RWPE1 (cell line): ENCODE data around the gene RICTOR.

Experiments
- CTCF ChIA-PET: fragments of 350-600 bp; sonication (Branson Sonifier 250); formaldehyde crosslinking; extraction: SDS; loops from one replicate; lab custom pipeline; 2021; lab: Yijun Ruan, JAX
- POLR2A ChIA-PET: fragments of 400-600 bp; formaldehyde crosslinking; extraction: SDS; loops from one replicate; lab custom pipeline; 2020; ENCODE audit warnings: antibody characterized with exemption; ENCODE audit not compliant: low non-redundant PET; lab: Yijun Ruan, JAX
- DNase-seq: peaks from one replicate; pipeline ENCODE4 v3.0.0; 2012; ENCODE audit warnings: low spot score
- H3K27ac ChIP-seq: fragments of 450-650 bp; 2 replicates; pipeline ENCODE4 v1.5.1; 2017
- TF ChIP-seq, protein P1 (sequence below): fragments of 450-650 bp; conservative IDR thresholded peaks from 2 replicates; pipeline ENCODE4 v1.5.1; 2017; ENCODE audit warnings: low read depth, mild to moderate bottlenecking

RICTOR gene

GRCh38 chr5:39062104-39062503 lies 12.1 kb downstream of the RICTOR start:
- TF ChIP-seq, protein P1, sequence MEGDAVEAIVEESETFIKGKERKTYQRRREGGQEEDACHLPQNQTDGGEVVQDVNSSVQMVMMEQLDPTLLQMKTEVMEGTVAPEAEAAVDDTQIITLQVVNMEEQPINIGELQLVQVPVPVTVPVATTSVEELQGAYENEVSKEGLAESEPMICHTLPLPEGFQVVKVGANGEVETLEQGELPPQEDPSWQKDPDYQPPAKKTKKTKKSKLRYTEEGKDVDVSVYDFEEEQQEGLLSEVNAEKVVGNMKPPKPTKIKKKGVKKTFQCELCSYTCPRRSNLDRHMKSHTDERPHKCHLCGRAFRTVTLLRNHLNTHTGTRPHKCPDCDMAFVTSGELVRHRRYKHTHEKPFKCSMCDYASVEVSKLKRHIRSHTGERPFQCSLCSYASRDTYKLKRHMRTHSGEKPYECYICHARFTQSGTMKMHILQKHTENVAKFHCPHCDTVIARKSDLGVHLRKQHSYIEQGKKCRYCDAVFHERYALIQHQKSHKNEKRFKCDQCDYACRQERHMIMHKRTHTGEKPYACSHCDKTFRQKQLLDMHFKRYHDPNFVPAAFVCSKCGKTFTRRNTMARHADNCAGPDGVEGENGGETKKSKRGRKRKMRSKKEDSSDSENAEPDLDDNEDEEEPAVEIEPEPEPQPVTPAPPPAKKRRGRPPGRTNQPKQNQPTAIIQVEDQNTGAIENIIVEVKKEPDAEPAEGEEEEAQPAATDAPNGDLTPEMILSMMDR = no peak
- no peak for DNase-seq
- CTCF ChIA-PET = no interaction called here
- POLR2A ChIA-PET = no interaction called here
- no peak overlapping the region for H3K27ac ChIP-seq

DNA sequence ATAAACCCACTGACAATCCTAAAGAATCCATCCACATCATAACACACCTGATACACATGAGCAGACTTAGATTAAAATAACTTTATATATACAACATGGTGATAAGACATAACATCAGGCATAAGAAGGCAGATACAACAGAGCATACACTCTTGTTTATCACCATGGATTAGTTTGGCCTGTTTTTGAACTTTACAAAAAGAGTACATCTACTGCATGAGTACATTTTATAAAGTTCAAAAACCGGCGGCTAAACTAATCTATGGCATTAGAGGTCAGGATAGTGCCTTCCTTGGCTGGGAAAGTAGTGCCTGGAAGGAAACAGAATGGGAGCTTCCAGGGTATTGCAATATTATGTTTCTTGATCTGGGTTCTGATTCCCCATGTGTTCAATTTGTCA lies 15.1 kb downstream of the RICTOR start:
- ChIA-PET CTCF (no interaction called here), POLR2A (no interaction called here)
- DNase-seq = no peak
- no peak overlapping the region for H3K27ac ChIP-seq
- TF ChIP-seq, protein P1 = no peak

DNA sequence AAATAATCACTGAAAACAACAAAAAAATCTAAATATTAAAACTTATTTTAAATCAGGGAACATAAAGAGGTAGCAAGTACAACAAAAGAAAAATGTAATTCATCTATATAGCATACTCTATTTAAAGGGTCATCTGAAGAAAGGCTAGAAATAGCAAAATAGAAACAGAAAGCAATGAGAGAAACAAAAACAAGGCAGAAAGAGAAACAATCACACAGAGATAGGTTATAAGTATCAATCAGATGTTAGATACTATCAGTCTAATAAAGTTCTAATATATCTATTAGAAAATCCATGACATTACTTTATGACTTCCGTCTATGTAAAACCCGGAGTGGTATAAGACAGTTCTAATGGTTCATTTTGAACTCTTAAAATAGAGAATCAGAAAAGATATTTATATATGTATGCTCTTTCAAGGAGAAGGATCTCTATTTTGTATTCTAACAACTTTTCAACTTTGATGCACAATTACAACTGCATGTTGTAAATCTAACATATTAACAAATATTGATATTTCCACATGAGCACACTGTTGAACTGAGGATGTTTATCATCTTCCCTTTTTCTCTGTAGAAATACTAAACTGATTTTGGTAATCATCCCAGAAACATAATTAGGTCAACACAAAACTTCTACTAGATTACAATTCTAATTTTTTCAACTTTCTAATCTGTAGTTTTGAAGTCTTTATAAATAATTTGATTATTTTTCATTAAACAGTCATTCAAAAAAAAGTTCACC lies 15.8 kb downstream of the RICTOR start:
- DNase-seq = no peak
- H3K27ac ChIP-seq = no peak overlapping the region
- ChIA-PET POLR2A (no interaction called here), CTCF (no interaction called here)
- TF ChIP-seq, protein P1 = no peak

- H3K27ac ChIP-seq = no peak overlapping the region
- no peak for DNase-seq
- ChIA-PET POLR2A (no interaction called here), CTCF (no interaction called here)
- TF ChIP-seq, protein P1 = no peak
Observed at GRCh38 chr5:39057734-39058133, 16.5 kb downstream of the RICTOR start.

DNA sequence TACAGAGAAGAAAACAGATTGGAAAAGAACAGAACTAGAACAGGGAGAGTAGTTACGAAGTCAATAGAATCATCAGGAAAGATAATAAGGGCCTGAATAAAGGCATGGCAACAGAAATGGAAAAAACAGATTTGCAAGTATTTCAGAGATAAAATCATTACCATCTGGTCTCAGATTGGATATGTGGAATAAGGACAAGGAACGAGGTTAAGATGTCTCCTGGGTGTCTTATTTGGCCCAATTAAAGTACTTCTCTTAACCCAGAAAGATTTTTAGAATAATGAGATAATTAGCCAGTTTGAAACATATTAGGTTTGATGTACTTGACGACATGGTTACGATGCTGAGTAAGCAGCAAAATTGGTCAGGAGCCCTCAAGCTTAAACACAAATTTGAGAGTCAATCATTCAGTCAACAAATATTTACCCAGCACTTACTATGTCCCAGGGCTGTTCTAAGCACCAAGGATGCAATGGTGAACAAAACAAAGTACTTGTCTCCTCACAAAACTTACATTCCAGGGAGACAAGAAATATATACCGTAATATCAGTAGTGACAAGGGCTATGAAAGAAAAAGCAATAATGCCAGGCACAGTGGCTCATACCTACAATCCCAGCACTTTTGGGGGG lies 18.3 kb downstream of the RICTOR start:
- POLR2A ChIA-PET = no interaction called here
- no peak for DNase-seq
- TF ChIP-seq, protein P1 = no peak
- CTCF ChIA-PET = no interaction called here
- H3K27ac ChIP-seq = no peak overlapping the region

- POLR2A ChIA-PET = no interaction called here
- TF ChIP-seq, protein P1 = no peak
- H3K27ac ChIP-seq = no peak overlapping the region
- no peak for DNase-seq
- CTCF ChIA-PET = interaction anchor here (0.5 kb wide), 1 partner anchor 662 kb away, joined by 3 read pairs; no protein-coding TSS in a partner anchor
Observed at GRCh38 chr5:39055027-39055767, 19.0 kb downstream of the RICTOR start.
